Stomach (tissue), 4 donors: ENCODE measurements around the gene NOP9.

Experiments used
- CTCF ChIP-seq, 7 experiments: fragments of 450-650 bp in 4 of 7; fragments of 200-600 bp in 3 of 7; sonication (generic) in 3 of 7; IDR thresholded peaks; one replicate each; pipeline ENCODE4 v1.5.1; 2016 to 2019; ENCODE audit warnings: antibody characterized with exemption in 7 of 7, control low read depth in 2 of 7, mild to moderate bottlenecking in 1 of 7
- POLR2A ChIP-seq, 4 donors: fragments of 450-650 bp; IDR thresholded peaks; one replicate each; pipeline ENCODE4 v1.6.1; 2016; ENCODE audit warnings: antibody characterized with exemption in 4 of 4, control low read depth in 2 of 4, mild to moderate bottlenecking in 1 of 4, moderate library complexity in 1 of 4
- POLR2AphosphoS5 ChIP-seq, 3 donors: sonication (generic); formaldehyde crosslinking; IDR thresholded peaks; one replicate each; pipeline ENCODE4 v1.6.1; 2016; ENCODE audit warnings: antibody characterized with exemption in 3 of 3

GRCh38 chr14:24314377-24315193 is 14.9 kb downstream of the NOP9 start:
- TF ChIP-seq POLR2AphosphoS5 (IDR thresholded peaks at IDR 0.05) (no peak), CTCF (IDR thresholded peaks at IDR 0.05) (no peak), POLR2A (IDR thresholded peaks at IDR 0.05) (no peak)
